ENCODE measurements around the gene TNKS1BP1. TPM values are rescaled to one million over a fixed set of nuclear protein-coding genes. Genes with fewer than 3 reads are reported as not detected.
"Not testable (repeated sequence)": the region's sequence is repeated elsewhere in the genome, so short reads cannot be mapped to it uniquely, and the experiment has no call there.

The TNKS1BP1 gene
- total and polyA plus RNA-seq, 2 donors = 33.6 to 146 TPM

DNA sequence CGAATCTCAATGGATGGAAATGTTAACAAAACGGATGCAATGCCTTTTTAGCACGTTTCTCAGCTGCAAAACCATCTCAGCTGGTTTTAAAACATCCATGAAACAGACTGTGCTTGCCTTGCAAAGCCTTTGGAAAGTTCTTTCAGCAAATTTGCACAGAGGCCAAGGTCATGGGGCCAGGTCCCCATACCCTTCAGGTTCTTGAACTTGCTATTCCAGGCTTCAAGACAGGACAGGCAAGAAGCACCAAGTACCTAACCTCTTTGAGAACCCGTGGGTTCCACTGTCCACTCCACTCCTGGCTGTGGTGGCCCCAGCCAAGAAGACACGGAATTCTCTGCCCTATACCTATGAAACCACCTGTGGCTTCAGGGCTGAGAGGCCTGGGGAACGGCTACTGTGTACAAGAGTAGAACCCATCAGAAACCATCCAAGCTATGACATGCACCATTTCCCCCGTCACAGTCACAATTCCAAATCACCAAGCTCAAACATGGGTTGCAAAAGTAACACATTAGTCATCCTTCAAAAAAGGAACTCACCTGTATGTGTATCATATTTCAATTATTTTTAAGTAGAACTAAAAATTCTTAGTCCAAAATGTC lies 17.0 kb downstream of the TNKS1BP1 start:
- H3K27ac ChIP-seq (ENCODE audit: low read depth) = no peak overlapping the region
- H3K4me3 ChIP-seq (ENCODE audit: low read depth, low read length) = no peak overlapping the region
- DNase-seq (ENCODE audit: extremely low spot score) = no peak
- 73% methylated on average over 7 of the region's 7 CpGs for whole genome bisulfite sequencing
- H3K36me3 ChIP-seq (ENCODE audit: insufficient read depth) = no peaks in the 10 kb centered on the region
- H3K4me1 ChIP-seq (ENCODE audit: insufficient read depth) = peaks cover 3% of the 10 kb centered on the region

DNA sequence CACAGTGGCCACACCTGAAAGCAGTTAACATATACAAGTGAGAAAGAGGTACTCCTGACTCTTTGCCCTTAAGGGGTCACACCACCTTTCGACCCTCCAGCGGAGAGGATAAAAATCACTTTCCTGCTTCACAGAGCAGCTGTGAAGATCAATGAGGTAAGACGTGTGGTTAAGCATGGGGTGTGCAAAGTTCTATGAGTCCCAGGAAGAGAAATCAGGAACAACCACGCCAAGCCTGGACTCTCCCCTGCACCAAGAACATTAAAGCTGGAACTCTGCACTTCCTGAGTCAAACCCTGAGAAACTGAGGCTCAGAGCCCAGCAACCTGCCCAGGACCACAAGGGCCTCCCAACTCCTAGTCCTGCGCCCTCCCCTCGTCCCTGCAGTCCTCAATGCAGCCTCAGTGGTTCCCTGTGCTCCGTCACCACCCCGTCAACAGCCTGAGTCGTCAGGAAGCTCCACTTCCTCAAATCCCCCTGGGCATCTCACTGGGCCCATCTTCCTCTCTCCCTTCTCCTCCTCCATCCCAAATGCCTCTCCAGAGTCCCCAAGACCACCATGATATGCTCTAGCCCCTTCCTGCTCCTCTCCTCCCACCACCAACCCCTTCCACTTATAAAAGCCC lies 17.7 kb downstream of the TNKS1BP1 start:
- DNase-seq (ENCODE audit: extremely low spot score) = no peak
- Histone ChIP-seq H3K4me3 (ENCODE audit: low read depth, low read length) (no peak overlapping the region), H3K4me1 (ENCODE audit: insufficient read depth) (peaks cover 3% of the 10 kb centered on the region), H3K36me3 (ENCODE audit: insufficient read depth) (peaks cover 2% of the 10 kb centered on the region), H3K27ac (ENCODE audit: low read depth) (no peak overlapping the region)
- 70% methylated on average over 9 of the region's 9 CpGs for WGBS

DNA sequence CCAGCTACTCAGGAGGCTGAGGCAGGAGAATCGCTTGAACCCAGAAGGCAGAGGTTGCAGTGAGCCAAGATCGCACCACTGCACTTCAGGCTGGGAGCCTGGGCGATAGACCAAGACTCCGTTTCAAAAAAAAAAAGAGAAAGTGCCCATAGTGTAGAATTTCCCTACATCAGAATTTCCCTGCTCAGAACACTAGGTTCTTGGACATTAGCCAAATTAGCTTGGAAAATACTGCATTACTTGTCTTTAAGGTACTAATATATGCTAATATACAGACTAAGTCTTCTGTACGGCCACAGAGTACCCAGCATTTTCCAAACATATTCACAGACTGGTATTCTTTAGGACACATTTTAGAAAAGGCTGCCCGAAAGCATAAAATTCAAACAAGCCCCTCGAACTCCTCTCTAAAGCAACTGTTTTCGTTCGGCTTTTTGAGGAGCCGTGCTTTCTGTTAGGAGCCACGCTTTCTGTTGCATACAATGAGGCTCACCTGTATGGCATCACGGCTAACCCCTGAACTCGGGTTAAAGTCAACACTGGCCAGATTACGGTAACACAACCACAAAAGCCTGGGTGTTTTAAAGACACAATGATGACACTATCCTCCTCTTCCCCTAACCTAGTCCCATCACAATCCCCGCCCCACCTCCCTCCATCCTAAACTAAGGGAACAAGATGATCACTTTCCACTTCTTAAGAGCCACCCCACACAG lies 18.4 kb downstream of the TNKS1BP1 start:
- DNase-seq (ENCODE audit: extremely low spot score) = no peak
- Histone ChIP-seq H3K36me3 (ENCODE audit: insufficient read depth) (peaks cover 5% of the 10 kb centered on the region), H3K4me3 (ENCODE audit: low read depth, low read length) (no peak overlapping the region), H3K4me1 (ENCODE audit: insufficient read depth) (peaks cover 3% of the 10 kb centered on the region), H3K27ac (ENCODE audit: low read depth) (no peak overlapping the region)
- WGBS = 86% methylated on average over 15 of the region's 15 CpGs

DNA sequence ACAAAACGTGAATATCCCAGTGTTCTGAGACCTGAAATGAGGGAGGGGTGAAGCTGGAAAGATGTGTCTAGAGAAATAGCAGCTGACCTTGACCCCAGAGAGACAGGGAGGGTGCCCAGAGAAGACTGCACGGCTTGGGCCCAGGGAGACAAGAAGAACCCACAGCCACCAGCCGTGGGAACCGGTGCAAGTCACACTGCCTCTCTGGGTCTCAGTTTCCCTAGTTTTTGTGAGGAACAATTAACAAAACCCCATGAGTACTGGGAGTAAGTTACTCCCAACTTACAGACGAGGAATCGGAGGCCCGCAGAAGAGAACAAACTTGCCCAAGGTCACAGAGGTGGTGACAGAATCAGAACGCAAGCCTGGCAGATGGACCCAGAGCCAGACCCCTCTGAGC lies 19.2 kb downstream of the TNKS1BP1 start:
- no peak overlapping the region for H3K27ac ChIP-seq (ENCODE audit: low read depth)
- H3K4me1 ChIP-seq (ENCODE audit: insufficient read depth) = peaks cover 3% of the 10 kb centered on the region
- no peak overlapping the region for H3K4me3 ChIP-seq (ENCODE audit: low read depth, low read length)
- WGBS = 93% methylated on average over 8 of the region's 8 CpGs
- no peak for DNase-seq (ENCODE audit: extremely low spot score)
- H3K36me3 ChIP-seq (ENCODE audit: insufficient read depth) = peaks cover 5% of the 10 kb centered on the region

DNA sequence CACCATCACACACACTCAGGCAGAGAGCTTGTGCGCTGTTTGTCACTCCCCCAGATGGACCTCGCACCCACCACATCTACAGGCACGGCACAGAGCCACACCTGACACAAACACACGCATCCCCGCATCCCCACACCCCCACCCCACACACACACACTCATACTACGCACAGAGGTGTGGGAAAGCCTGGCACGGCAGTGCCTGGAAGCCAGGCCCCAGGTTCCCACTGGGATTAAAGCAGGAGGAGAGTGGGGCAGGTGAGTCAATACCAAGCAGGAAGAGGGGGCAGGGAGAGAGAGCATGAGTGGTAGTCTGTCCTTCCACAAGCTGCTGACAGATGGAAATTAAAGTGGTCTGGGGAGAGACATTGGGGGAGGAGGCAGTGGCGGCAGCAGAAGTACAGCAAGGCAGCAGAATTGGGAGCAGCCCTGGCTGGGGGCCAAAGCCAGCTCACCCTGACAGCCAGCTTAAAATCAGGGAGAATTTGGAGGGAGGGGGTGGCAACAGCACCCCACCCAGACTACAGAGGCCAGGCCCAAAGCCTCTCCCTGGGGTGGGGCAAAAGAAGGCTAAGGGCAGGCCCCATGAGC lies 20.7 kb downstream of the TNKS1BP1 start:
- WGBS = 82% methylated on average over 8 of the region's 8 CpGs
- H3K36me3 ChIP-seq (ENCODE audit: insufficient read depth) = peaks cover 5% of the 10 kb centered on the region
- no peaks in the 10 kb centered on the region for H3K4me1 ChIP-seq (ENCODE audit: insufficient read depth)
- no peak for DNase-seq (ENCODE audit: extremely low spot score)
- peak overlapping the region; percentile 38 for H3K27ac ChIP-seq (ENCODE audit: low read depth)
- H3K4me3 ChIP-seq (ENCODE audit: low read depth, low read length) = no peak overlapping the region

DNA sequence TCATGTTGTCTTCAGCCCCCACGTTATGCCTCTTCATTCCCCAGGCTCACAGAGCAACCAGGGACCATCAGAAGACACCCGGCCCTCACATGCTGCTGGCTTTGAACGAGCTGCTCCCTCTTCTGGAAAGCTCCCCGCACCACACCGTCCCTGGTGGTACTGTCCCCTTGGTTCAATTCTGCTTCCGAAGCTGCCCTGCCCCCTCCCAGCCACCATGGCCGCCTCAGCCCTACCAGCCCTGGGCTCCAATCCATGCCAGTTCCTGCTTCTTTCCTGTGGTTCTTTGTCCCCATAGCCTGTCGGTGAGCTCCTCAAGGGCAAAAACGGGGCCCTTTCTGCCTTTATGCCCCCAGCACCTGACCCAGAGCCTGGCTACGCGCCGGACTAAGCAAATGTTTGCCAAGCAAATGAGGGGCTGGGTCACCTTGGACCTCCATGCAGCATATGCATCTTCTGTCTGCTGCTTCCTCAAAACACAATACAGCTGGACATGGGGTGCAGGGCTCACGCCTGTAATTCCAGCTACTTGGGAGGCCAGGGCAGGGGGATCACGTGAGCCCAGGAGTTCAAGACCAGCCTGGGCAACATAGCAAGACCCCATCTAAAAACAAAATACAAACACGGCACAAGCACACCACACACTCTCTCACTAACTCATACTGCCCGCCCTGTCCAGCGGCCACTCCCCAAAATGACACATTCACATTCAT lies 21.3 kb downstream of the TNKS1BP1 start:
- Histone ChIP-seq H3K36me3 (ENCODE audit: insufficient read depth) (peaks cover 8% of the 10 kb centered on the region), H3K27ac (ENCODE audit: low read depth) (no peak overlapping the region), H3K4me3 (ENCODE audit: low read depth, low read length) (no peak overlapping the region), H3K4me1 (ENCODE audit: insufficient read depth) (no peaks in the 10 kb centered on the region)
- 81% methylated on average over 17 of the region's 17 CpGs for WGBS
- DNase-seq (ENCODE audit: extremely low spot score) = no peak

DNA sequence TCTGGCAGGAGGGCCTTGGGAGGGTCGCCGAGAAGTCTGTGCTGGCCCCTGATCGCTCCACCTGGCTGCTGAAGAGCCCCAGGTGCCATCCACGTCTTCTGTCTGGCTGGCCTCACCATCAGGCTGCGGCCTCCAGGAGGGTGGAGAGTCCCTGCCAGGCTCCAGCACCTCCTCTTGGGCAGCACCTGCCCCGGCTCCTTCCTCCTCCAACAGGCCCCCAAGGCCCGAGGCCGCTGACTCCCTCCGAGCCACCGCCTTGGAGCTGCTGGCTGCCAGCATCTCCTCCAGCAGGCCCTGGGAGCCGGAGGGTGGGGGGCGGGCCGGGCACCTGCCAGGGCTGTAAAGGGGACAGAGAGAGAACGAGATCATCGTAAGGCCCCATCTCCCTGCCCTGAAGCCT lies 22.3 kb downstream of the TNKS1BP1 start:
- Histone ChIP-seq H3K4me1 (ENCODE audit: insufficient read depth) (no peaks in the 10 kb centered on the region), H3K4me3 (ENCODE audit: low read depth, low read length) (no peak overlapping the region), H3K36me3 (ENCODE audit: insufficient read depth) (peaks cover 8% of the 10 kb centered on the region), H3K27ac (ENCODE audit: low read depth) (no peak overlapping the region)
- 93% methylated on average over 15 of the region's 15 CpGs for WGBS
- no peak for DNase-seq (ENCODE audit: extremely low spot score)

DNA sequence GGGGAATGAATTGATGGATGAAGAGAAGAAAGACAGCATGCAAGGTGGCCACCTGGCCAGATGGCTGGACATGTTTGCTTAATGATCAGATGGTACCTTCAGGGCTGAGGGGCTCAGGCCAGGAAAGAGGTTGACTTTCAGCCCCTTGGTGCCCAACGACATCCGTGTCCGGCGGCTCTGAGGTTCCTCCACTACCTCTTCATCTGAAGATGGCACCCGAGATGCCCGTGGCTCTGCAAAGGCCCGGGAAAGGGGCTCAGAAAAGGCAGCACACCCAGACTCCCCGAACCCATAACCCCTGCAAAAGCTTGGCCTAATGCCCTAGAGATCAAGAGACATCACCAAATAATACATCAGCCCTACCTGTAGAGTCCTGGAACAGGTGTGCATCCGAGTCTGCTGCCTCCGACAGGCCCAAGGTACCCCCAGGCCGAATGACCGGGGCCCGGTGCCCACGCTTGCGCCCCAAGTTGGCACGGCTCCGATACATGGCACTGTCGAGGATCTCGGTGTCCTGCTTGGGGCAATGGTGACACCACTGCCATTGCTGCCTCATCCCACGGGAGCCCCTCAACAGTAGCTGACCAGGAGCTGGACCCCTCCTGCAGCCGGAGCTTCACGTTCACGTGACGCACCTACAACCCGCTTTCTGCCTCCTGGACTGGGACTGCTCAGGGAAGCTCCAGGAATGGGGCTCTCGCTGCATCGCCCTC lies 22.9 kb downstream of the TNKS1BP1 start:
- Histone ChIP-seq H3K27ac (ENCODE audit: low read depth) (no peak overlapping the region), H3K4me1 (ENCODE audit: insufficient read depth) (no peaks in the 10 kb centered on the region), H3K36me3 (ENCODE audit: insufficient read depth) (peaks cover 8% of the 10 kb centered on the region), H3K4me3 (ENCODE audit: low read depth, low read length) (no peak overlapping the region)
- DNase-seq (ENCODE audit: extremely low spot score) = no peak
- 97% methylated on average over 27 of the region's 27 CpGs for WGBS

DNA sequence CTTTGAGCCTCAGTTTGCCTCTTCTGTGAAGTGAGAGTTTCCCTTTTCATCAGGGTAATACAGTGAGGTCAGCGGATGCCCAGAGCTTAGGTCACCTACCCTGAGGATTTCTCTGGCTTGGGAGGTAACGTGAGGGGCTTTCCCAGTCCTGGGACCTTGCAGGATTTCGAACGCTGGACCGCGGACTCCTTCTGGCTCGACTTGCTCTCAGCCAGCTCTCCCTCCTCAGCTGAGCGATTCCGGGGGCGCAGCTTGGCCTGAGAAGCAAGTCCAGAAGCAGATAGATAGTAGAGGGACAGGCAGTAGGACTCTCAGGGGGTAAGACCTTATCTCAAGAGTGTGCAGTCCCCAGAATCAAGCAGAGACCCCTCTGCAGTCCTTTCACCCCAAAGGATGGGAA lies 24.0 kb downstream of the TNKS1BP1 start:
- Histone ChIP-seq H3K36me3 (ENCODE audit: insufficient read depth) (peaks cover 8% of the 10 kb centered on the region), H3K27ac (ENCODE audit: low read depth) (no peak overlapping the region), H3K4me1 (ENCODE audit: insufficient read depth) (no peaks in the 10 kb centered on the region), H3K4me3 (ENCODE audit: low read depth, low read length) (no peak overlapping the region)
- DNase-seq (ENCODE audit: extremely low spot score) = no peak
- WGBS = 97% methylated on average over 10 of the region's 10 CpGs

DNA sequence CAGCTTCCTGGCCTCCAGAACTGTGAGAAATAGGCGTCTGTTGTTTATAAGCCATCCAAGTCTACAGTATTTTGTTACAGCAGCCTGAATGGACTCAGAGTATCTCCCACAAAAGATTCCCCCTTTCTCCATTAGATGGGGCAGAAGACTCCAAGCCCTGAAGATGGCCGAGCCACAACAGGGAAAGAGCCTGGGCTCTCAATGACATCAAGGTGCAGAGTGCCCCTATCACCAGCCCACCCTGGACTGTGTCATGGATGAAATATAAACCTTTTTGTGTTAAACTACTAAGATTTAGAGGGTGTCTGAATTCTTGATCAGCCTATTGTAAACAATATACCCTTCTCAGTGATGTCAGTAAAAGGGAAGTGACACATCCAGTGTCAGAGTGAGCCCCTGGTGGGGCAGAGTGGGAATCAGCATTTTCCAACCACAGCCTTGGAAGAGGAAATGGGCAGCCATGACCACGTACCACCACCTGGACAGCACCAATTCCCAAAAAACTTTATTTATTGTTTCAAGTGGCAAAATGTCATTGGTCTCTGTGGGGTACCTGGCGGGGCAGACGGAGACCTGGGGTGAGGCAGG lies 25.5 kb downstream of the TNKS1BP1 start:
- DNase-seq (ENCODE audit: extremely low spot score) = no peak
- H3K27ac ChIP-seq (ENCODE audit: low read depth) = no peak overlapping the region
- WGBS = over 99% methylated on average over 5 of the region's 5 CpGs
- no peaks in the 10 kb centered on the region for H3K4me1 ChIP-seq (ENCODE audit: insufficient read depth)
- peaks cover 8% of the 10 kb centered on the region for H3K36me3 ChIP-seq (ENCODE audit: insufficient read depth)
- H3K4me3 ChIP-seq (ENCODE audit: low read depth, low read length) = no peak overlapping the region

DNA sequence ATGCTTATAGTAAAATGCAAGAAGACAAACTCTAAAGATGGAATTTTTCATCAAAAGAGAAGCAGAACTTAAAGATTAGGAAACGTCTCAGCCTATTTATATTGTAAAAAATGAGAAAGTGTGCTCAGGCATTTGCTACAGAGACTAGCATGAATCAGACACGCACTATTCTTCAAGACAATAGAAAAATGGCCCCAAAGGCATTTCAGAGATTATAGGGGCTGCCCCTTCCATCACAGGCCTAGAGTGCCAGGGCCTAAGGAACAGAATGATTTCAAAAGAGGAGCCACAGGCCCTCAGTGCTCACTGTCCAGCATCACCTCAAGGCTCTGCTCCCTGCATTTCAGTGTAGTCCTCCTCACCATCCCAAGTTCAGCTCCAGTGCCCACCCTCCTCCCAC lies 27.5 kb downstream of the TNKS1BP1 start:
- no peak for DNase-seq (ENCODE audit: extremely low spot score)
- Histone ChIP-seq H3K4me1 (ENCODE audit: insufficient read depth) (no peaks in the 10 kb centered on the region), H3K27ac (ENCODE audit: low read depth) (no peak overlapping the region), H3K4me3 (ENCODE audit: low read depth, low read length) (no peak overlapping the region), H3K36me3 (ENCODE audit: insufficient read depth) (peaks cover 8% of the 10 kb centered on the region)
- 76% methylated on average over 2 of the region's 2 CpGs for WGBS

DNA sequence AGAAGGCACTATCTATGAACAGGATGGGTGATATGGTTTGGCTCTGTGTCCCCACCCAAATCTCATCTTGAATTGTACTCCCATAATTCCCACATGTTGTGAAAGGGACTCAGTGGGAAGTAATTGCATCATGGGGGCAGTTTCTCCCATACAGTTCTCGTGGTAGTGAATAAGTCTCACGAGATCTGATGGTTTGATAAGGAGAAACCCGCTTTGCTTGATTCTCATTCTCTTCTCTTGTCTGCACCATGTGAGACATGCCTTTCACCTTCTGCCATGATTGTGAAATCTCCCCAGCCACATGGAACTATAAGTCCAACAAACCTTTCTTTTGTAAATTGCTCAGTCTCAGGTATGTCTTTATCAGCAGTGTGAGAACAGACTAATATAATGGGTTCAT lies 28.5 kb downstream of the TNKS1BP1 start:
- whole genome bisulfite sequencing = 83% methylated on average over 3 of the region's 3 CpGs
- not testable (repeated sequence) for H3K4me3 ChIP-seq (ENCODE audit: low read depth, low read length); DNase-seq (ENCODE audit: extremely low spot score); H3K4me1 ChIP-seq (ENCODE audit: insufficient read depth); H3K36me3 ChIP-seq (ENCODE audit: insufficient read depth)
- H3K27ac ChIP-seq (ENCODE audit: low read depth) = peak overlapping the region; percentile 12

All from urinary bladder (tissue), 4 donors.